ENCODE measurements around the gene SV2C.

The SV2C gene

GRCh38 chr5:76104027-76104426, 20.8 kb downstream of the SV2C start:
- Histone ChIP-seq H3K4me3 (ENCODE audit: control insufficient read depth in 1 of 7, extremely low read depth in 1 of 7, insufficient read depth in 4 of 7, low read depth in 2 of 7, low read length in 6 of 7) (no peak overlapping the region), H3K4me1 (ENCODE audit: control extremely low read depth in 1 of 4, control insufficient read depth in 4 of 4, insufficient read depth in 4 of 4, low read length in 3 of 4) (no peaks in the 10 kb centered on the region), H3K27ac (ENCODE audit: insufficient read depth in 1 of 2, low read depth in 1 of 2, low read length in 2 of 2, poor library complexity in 1 of 2, severe bottlenecking in 2 of 2) (no peak overlapping the region), H3K27me3 (replicated peaks in 2 of 5; ENCODE audit: control insufficient read depth in 4 of 5, insufficient read depth in 5 of 5, low read length in 4 of 5) (peaks cover 0 to 14% (median 5%) of the 10 kb centered on the region in 5 experiments), H3K9me3 (ENCODE audit: control extremely low read depth in 1 of 5, control insufficient read depth in 4 of 5, insufficient read depth in 2 of 5, low read depth in 1 of 5, low read length in 4 of 5) (peaks cover 0 to 3% (median 0%) of the 10 kb centered on the region in 5 experiments), H3K36me3 (ENCODE audit: control insufficient read depth in 4 of 4, insufficient read depth in 4 of 4, low read length in 3 of 4) (no peaks in the 10 kb centered on the region)
- WGBS (ENCODE audit: insufficient coverage), result 0% methylated on average over 2 of the region's 2 CpGs
- POLR2A ChIA-PET, result no interaction called here
- peak; percentile 39 to 76 (median 72) for DNase-seq
- CTCF ChIA-PET, result interaction anchor here (1.1 kb wide), 1 partner anchor 17 kb away, joined by 3 read pairs; no protein-coding TSS in a partner anchor

- Histone ChIP-seq H3K27me3 (replicated peaks in 2 of 5; ENCODE audit: control insufficient read depth in 4 of 5, insufficient read depth in 5 of 5, low read length in 4 of 5) (peaks cover 0 to 15% (median 2%) of the 10 kb centered on the region in 5 experiments), H3K36me3 (ENCODE audit: control insufficient read depth in 4 of 4, insufficient read depth in 4 of 4, low read length in 3 of 4) (no peaks in the 10 kb centered on the region), H3K27ac (ENCODE audit: insufficient read depth in 1 of 2, low read depth in 1 of 2, low read length in 2 of 2, poor library complexity in 1 of 2, severe bottlenecking in 2 of 2) (no peak overlapping the region), H3K4me1 (ENCODE audit: control extremely low read depth in 1 of 4, control insufficient read depth in 4 of 4, insufficient read depth in 4 of 4, low read length in 3 of 4) (no peaks in the 10 kb centered on the region), H3K9me3 (ENCODE audit: control extremely low read depth in 1 of 5, control insufficient read depth in 4 of 5, insufficient read depth in 2 of 5, low read depth in 1 of 5, low read length in 4 of 5) (peaks cover 0 to 3% (median 0%) of the 10 kb centered on the region in 5 experiments), H3K4me3 (ENCODE audit: control insufficient read depth in 1 of 7, extremely low read depth in 1 of 7, insufficient read depth in 4 of 7, low read depth in 2 of 7, low read length in 6 of 7) (no peak overlapping the region)
- no peak for DNase-seq
- ChIA-PET POLR2A (no interaction called here), CTCF (no interaction called here)
- 47% methylated on average over 3 of the region's 3 CpGs for WGBS (ENCODE audit: insufficient coverage)
Observed at GRCh38 chr5:76106149-76106548, 23.0 kb downstream of the SV2C start.

- Histone ChIP-seq H3K36me3 (ENCODE audit: control insufficient read depth in 4 of 4, insufficient read depth in 4 of 4, low read length in 3 of 4) (no peaks in the 10 kb centered on the region), H3K4me1 (ENCODE audit: control extremely low read depth in 1 of 4, control insufficient read depth in 4 of 4, insufficient read depth in 4 of 4, low read length in 3 of 4) (no peaks in the 10 kb centered on the region), H3K4me3 (ENCODE audit: control insufficient read depth in 1 of 7, extremely low read depth in 1 of 7, insufficient read depth in 4 of 7, low read depth in 2 of 7, low read length in 6 of 7) (no peak overlapping the region), H3K27ac (ENCODE audit: insufficient read depth in 1 of 2, low read depth in 1 of 2, low read length in 2 of 2, poor library complexity in 1 of 2, severe bottlenecking in 2 of 2) (no peak overlapping the region), H3K27me3 (replicated peaks in 2 of 5; ENCODE audit: control insufficient read depth in 4 of 5, insufficient read depth in 5 of 5, low read length in 4 of 5) (peaks cover 0 to 12% (median 4%) of the 10 kb centered on the region in 5 experiments), H3K9me3 (ENCODE audit: control extremely low read depth in 1 of 5, control insufficient read depth in 4 of 5, insufficient read depth in 2 of 5, low read depth in 1 of 5, low read length in 4 of 5) (no peaks in the 10 kb centered on the region)
- POLR2A ChIA-PET, result no interaction called here
- CTCF ChIA-PET, result no interaction called here
- no peak for DNase-seq
- WGBS (ENCODE audit: insufficient coverage), result 90% methylated on average over 6 of the region's 7 CpGs
Observed at GRCh38 chr5:76111477-76112174, 28.4 kb downstream of the SV2C start.

- Histone ChIP-seq H3K27ac (ENCODE audit: insufficient read depth in 1 of 2, low read depth in 1 of 2, low read length in 2 of 2, poor library complexity in 1 of 2, severe bottlenecking in 2 of 2) (no peak overlapping the region), H3K4me3 (ENCODE audit: control insufficient read depth in 1 of 7, extremely low read depth in 1 of 7, insufficient read depth in 4 of 7, low read depth in 2 of 7, low read length in 6 of 7) (no peak overlapping the region), H3K36me3 (ENCODE audit: control insufficient read depth in 4 of 4, insufficient read depth in 4 of 4, low read length in 3 of 4) (no peaks in the 10 kb centered on the region), H3K4me1 (ENCODE audit: control extremely low read depth in 1 of 4, control insufficient read depth in 4 of 4, insufficient read depth in 4 of 4, low read length in 3 of 4) (no peaks in the 10 kb centered on the region), H3K27me3 (replicated peaks in 2 of 5; ENCODE audit: control insufficient read depth in 4 of 5, insufficient read depth in 5 of 5, low read length in 4 of 5) (peaks cover 0 to 12% (median 6%) of the 10 kb centered on the region in 5 experiments), H3K9me3 (ENCODE audit: control extremely low read depth in 1 of 5, control insufficient read depth in 4 of 5, insufficient read depth in 2 of 5, low read depth in 1 of 5, low read length in 4 of 5) (no peaks in the 10 kb centered on the region)
- ChIA-PET POLR2A (no interaction called here), CTCF (no interaction called here)
- no peak for DNase-seq
- WGBS (ENCODE audit: insufficient coverage), result no CpG with 5 or more reads among the region's 4 CpGs
Observed at GRCh38 chr5:76113103-76113502, 29.9 kb downstream of the SV2C start.

GRCh38 chr5:76114179-76114851, 31.1 kb downstream of the SV2C start:
- POLR2A ChIA-PET, result no interaction called here

GRCh38 chr5:76125346-76125745, 42.2 kb downstream of the SV2C start:
- CTCF ChIA-PET, result no interaction called here
- POLR2A ChIA-PET, result no interaction called here
- H3K4me3 ChIP-seq (ENCODE audit: control insufficient read depth in 1 of 7, extremely low read depth in 1 of 7, insufficient read depth in 4 of 7, low read depth in 2 of 7, low read length in 6 of 7), result no peak overlapping the region
- no peaks in the 10 kb centered on the region for H3K36me3 ChIP-seq (ENCODE audit: control insufficient read depth in 4 of 4, insufficient read depth in 4 of 4, low read length in 3 of 4)
- H3K27me3 ChIP-seq (replicated peaks in 2 of 5; ENCODE audit: control insufficient read depth in 4 of 5, insufficient read depth in 5 of 5, low read length in 4 of 5), result peaks cover 0 to 5% (median 2%) of the 10 kb centered on the region in 5 experiments
- H3K4me1 ChIP-seq (ENCODE audit: control extremely low read depth in 1 of 4, control insufficient read depth in 4 of 4, insufficient read depth in 4 of 4, low read length in 3 of 4), result no peaks in the 10 kb centered on the region
- H3K9me3 ChIP-seq (ENCODE audit: control extremely low read depth in 1 of 5, control insufficient read depth in 4 of 5, insufficient read depth in 2 of 5, low read depth in 1 of 5, low read length in 4 of 5), result no peaks in the 10 kb centered on the region
- DNase-seq, result no peak
- H3K27ac ChIP-seq (ENCODE audit: insufficient read depth in 1 of 2, low read depth in 1 of 2, low read length in 2 of 2, poor library complexity in 1 of 2, severe bottlenecking in 2 of 2), result no peak overlapping the region

More at GRCh38 chr5:76114179-76114851, 31.1 kb downstream of the SV2C start:
- H3K36me3 ChIP-seq (ENCODE audit: control insufficient read depth in 4 of 4, insufficient read depth in 4 of 4, low read length in 3 of 4), result no peaks in the 10 kb centered on the region
- no peaks in the 10 kb centered on the region for H3K4me1 ChIP-seq (ENCODE audit: control extremely low read depth in 1 of 4, control insufficient read depth in 4 of 4, insufficient read depth in 4 of 4, low read length in 3 of 4)
- 40% methylated on average over 3 of the region's 5 CpGs for WGBS (ENCODE audit: insufficient coverage)
- CTCF ChIA-PET, result no interaction called here
- H3K27me3 ChIP-seq (replicated peaks in 2 of 5; ENCODE audit: control insufficient read depth in 4 of 5, insufficient read depth in 5 of 5, low read length in 4 of 5), result peaks cover 0 to 12% (median 6%) of the 10 kb centered on the region in 5 experiments
- no peak overlapping the region for H3K27ac ChIP-seq (ENCODE audit: insufficient read depth in 1 of 2, low read depth in 1 of 2, low read length in 2 of 2, poor library complexity in 1 of 2, severe bottlenecking in 2 of 2)
- no peak overlapping the region for H3K4me3 ChIP-seq (ENCODE audit: control insufficient read depth in 1 of 7, extremely low read depth in 1 of 7, insufficient read depth in 4 of 7, low read depth in 2 of 7, low read length in 6 of 7)
- DNase-seq, result no peak
- H3K9me3 ChIP-seq (ENCODE audit: control extremely low read depth in 1 of 5, control insufficient read depth in 4 of 5, insufficient read depth in 2 of 5, low read depth in 1 of 5, low read length in 4 of 5), result no peaks in the 10 kb centered on the region

GRCh38 chr5:76125888-76126287, 42.7 kb downstream of the SV2C start:
- Histone ChIP-seq H3K4me1 (ENCODE audit: control extremely low read depth in 1 of 4, control insufficient read depth in 4 of 4, insufficient read depth in 4 of 4, low read length in 3 of 4) (no peaks in the 10 kb centered on the region), H3K4me3 (ENCODE audit: control insufficient read depth in 1 of 7, extremely low read depth in 1 of 7, insufficient read depth in 4 of 7, low read depth in 2 of 7, low read length in 6 of 7) (no peak overlapping the region), H3K9me3 (ENCODE audit: control extremely low read depth in 1 of 5, control insufficient read depth in 4 of 5, insufficient read depth in 2 of 5, low read depth in 1 of 5, low read length in 4 of 5) (no peaks in the 10 kb centered on the region), H3K36me3 (ENCODE audit: control insufficient read depth in 4 of 4, insufficient read depth in 4 of 4, low read length in 3 of 4) (no peaks in the 10 kb centered on the region), H3K27me3 (replicated peaks in 2 of 5; ENCODE audit: control insufficient read depth in 4 of 5, insufficient read depth in 5 of 5, low read length in 4 of 5) (peaks cover 0 to 5% (median 2%) of the 10 kb centered on the region in 5 experiments), H3K27ac (ENCODE audit: insufficient read depth in 1 of 2, low read depth in 1 of 2, low read length in 2 of 2, poor library complexity in 1 of 2, severe bottlenecking in 2 of 2) (no peak overlapping the region)
- ChIA-PET CTCF (no interaction called here), POLR2A (no interaction called here)
- no peak for DNase-seq
- WGBS (ENCODE audit: insufficient coverage), result 83% methylated on average over 2 of the region's 3 CpGs

All from common myeloid progenitor, CD34-positive (primary cell).